ENCODE data around the gene SMCO3. TPM values are rescaled to one million over a fixed set of nuclear protein-coding genes. Genes with fewer than 3 reads are reported as not detected.

The SMCO3 gene
- total RNA-seq, 4 donors from 2014 or later = 1.2 to 10.5 (median 6.2) TPM

GRCh38 chr12:14852880-14853279 lies 38.9 kb upstream of the SMCO3 start:
- Histone ChIP-seq H3K36me3 (no peaks in the 10 kb centered on the region), H3K4me3 (no peak overlapping the region), H3K4me1 (peaks cover 0 to 37% (median 7%) of the 10 kb centered on the region in 4 donors), H3K27me3 (no peaks in the 10 kb centered on the region), H3K9me3 (no peaks in the 10 kb centered on the region), H3K27ac (no peak overlapping the region)
- TF ChIP-seq EP300 (IDR thresholded peaks at IDR 0.05) (no peak), POLR2A (IDR thresholded peaks at IDR 0.05) (no peak), CTCF (IDR thresholded peaks at IDR 0.05) (no peak)
- DNase-seq (ENCODE audit: low spot score in 2 of 2) = no peak

DNA sequence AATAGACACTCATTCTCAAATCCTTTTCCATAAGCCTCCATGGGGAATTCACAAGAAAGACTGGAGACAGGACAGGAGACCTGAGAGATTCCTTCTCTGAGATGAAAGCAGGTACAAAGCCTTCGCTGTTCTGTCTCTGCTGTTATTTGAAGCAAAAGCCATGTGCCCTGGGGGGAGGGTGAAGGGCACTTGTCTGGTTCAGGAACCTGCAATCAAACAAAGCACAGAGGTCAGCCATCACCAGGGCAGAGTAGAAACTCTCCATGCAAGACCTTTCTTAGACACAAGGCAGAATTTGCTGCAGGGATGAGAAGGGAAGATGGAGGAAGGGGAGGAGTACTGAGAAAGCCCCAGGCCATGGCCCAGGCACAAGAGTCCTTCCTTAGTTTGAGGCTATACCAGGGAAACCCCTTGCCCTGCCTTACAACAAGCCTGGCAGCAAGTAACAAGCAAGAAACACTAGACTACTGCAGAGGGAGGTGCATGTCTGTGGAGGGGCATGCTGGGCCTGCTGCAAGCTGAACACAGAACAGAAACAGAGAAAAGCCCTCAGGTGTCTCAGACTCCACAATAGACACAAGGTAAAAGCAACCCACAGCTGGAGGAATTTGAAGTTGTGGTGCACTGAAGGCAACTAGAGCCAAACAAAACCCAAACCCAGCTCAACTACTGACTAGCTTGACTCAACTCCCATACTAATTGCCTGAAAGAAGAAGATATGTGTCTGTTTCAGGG lies 37.1 kb upstream of the SMCO3 start:
- TF ChIP-seq CTCF (IDR thresholded peaks at IDR 0.05) = no peak
- TF ChIP-seq POLR2A (IDR thresholded peaks at IDR 0.05) = no peak
- TF ChIP-seq EP300 (IDR thresholded peaks at IDR 0.05) = no peak
- 0 to 93% methylated on average over 1 of the region's 1 CpG for WGBS, 2 donors
- Histone ChIP-seq H3K4me3 (no peak overlapping the region), H3K27me3 (no peaks in the 10 kb centered on the region), H3K9me3 (no peaks in the 10 kb centered on the region), H3K27ac (no peak overlapping the region), H3K36me3 (no peaks in the 10 kb centered on the region), H3K4me1 (peaks cover 0 to 54% (median 9%) of the 10 kb centered on the region in 4 donors)
- no peak for DNase-seq (ENCODE audit: low spot score in 2 of 2)

DNA sequence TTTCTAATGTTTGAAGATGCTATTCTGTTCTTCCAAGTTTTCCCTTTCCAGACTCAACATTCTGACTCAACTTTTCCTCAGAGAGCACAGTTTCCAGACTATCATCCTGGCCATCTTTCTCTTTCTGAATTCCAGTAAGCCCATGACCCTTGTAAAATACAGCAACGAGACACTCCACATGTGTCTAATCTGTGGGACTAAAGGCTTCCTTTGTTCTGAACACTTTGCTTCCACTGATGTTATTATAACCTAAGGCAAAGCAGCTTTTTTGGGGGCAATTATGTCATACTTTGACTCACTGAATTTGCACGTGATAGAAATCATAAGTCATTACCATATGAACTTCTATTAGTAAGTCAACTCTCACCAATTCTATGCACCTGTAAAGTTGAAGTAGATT lies 35.7 kb upstream of the SMCO3 start:
- Histone ChIP-seq H3K9me3 (no peaks in the 10 kb centered on the region), H3K4me1 (peaks cover 0 to 61% (median 9%) of the 10 kb centered on the region in 4 donors)
- DNase-seq (ENCODE audit: low spot score in 2 of 2) = peak in 1 of 2 donors; percentile 31

GRCh38 chr12:14846876-14847580 lies 33.0 kb upstream of the SMCO3 start:
- H3K27ac ChIP-seq = peak overlapping the region in 1 of 4 donors; percentile 70
- no peaks in the 10 kb centered on the region for H3K27me3 ChIP-seq
- DNase-seq (ENCODE audit: low spot score in 2 of 2) = no peak
- H3K9me3 ChIP-seq = no peaks in the 10 kb centered on the region
- TF ChIP-seq EP300 (IDR thresholded peaks at IDR 0.05) (peak in 1 of 2 donors; percentile 58), CTCF (IDR thresholded peaks at IDR 0.05) (no peak), POLR2A (IDR thresholded peaks at IDR 0.05) (no peak)
- H3K36me3 ChIP-seq = no peaks in the 10 kb centered on the region
- 49 to 51% methylated on average over 4 of the region's 4 CpGs for WGBS, 2 donors
- no peak overlapping the region for H3K4me3 ChIP-seq
- peaks cover 0 to 61% (median 17%) of the 10 kb centered on the region in 4 donors for H3K4me1 ChIP-seq

More for the DNA sequence above, 35.7 kb upstream of the SMCO3 start:
- Histone ChIP-seq H3K27me3 (no peaks in the 10 kb centered on the region), H3K27ac (peak overlapping the region in 3 of 4 donors; percentile 22 to 57 (median 25)), H3K36me3 (no peaks in the 10 kb centered on the region), H3K4me3 (no peak overlapping the region)
- 21 to 23% methylated on average over 2 of the region's 2 CpGs for WGBS, 2 donors
- TF ChIP-seq EP300 (IDR thresholded peaks at IDR 0.05) = peak in 1 of 2 donors; percentile 88
- no peak for TF ChIP-seq CTCF (IDR thresholded peaks at IDR 0.05)

GRCh38 chr12:14846042-14846587 lies 32.1 kb upstream of the SMCO3 start:
- H3K27ac ChIP-seq = peak overlapping the region in 2 of 4 donors; percentile 52 to 70
- no peak for DNase-seq (ENCODE audit: low spot score in 2 of 2)
- peaks cover 0 to 70% (median 22%) of the 10 kb centered on the region in 4 donors for H3K4me1 ChIP-seq
- H3K9me3 ChIP-seq = no peaks in the 10 kb centered on the region
- no peak overlapping the region for H3K4me3 ChIP-seq
- TF ChIP-seq EP300 (IDR thresholded peaks at IDR 0.05) (peak in 1 of 2 donors; percentile 32), POLR2A (IDR thresholded peaks at IDR 0.05) (no peak)
- H3K27me3 ChIP-seq = no peaks in the 10 kb centered on the region
- 49% methylated on average over 3 of the region's 3 CpGs for WGBS, 2 donors
- H3K36me3 ChIP-seq = no peaks in the 10 kb centered on the region

All from tibial nerve (tissue), 4 donors.